GM21825 (cell line): ENCODE data around the gene LTF.

ENCODE experiments used
- ATAC-seq: cut with Tn5 transposase; IDR thresholded peaks from one replicate; pipeline ENCODE4 v1.9.1; 2021; ENCODE audit warnings: mild to moderate bottlenecking, moderate library complexity; ENCODE audit not compliant: unreplicated experiment

The LTF gene

DNA sequence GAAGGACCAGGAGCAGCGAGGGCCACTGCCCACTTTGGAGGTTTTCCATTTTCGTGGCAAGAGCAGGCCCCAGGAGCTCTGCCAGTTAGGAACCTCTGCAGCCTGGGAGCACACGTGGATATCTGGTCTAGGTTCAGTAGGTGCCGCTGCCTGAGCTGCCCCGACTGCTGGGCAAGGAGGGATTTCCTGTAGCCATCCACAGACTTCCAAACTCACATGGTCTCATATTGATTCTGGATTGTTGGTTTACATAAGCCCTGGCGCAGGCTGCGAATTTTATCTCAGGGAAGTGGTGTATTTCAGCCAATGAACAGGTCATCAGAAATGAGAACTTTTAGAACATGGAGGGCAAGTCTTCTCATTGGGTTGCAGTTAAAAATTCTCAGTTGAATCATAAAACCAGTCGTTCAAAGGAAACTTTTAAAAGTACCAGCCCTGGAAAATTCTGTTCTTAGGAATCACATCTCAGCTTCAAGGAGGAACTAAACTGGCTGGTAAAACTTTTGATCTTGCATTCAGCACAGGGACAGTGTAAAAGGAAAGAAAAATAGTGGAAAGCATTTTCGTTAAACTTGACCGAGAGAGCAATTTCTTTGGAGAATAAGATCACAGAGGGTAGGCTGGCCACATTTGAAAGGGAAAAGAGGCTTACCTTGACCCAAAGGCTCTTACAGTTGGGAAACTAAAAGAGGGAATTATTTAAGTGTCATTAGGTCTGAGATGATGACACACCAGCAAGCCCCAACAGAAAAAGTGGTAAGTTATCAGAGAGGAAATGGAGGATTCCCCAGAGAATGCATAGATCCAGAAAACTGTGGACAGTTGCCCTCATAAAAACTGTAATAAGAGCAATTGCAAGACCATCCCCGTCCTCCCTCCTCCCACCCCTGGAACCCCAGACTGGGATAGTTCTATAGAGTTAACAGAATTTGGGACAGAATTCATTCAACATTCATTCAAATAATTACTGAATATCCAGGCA, 26.7 kb upstream of the LTF start:
- ATAC-seq: no peak

DNA sequence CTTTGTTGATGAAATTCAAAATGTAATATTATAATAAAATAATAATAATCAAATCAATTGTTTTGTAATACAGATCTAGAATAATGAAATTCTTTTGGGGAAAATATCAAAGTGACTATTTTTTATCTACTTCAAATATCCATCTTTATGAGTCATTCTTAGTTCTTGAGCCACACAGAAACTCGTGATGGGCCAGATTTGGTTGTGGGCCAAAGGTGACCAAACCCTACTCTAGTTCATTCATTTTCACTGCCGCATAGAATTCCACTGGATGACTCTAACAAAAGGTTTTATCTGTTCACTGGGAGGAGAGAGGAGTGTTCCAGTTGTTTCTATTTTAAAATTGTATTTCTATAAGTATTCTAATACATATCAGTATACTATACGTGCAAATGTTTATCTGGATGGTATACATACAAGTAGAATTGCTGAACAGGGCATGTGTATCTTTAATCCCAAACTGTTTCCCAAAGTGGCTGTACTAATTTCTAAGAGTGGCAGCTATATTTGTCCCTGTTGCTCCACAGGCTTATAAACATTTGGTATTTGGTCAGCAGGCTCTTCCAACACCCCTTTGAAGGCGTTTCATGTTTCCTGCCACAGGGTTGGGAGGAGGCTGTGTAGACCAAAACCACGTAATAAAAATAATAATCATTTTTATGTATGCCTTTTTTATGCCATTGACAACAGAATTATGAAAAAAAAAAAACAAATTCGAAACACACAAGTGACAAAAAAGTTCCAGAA, 25.8 kb upstream of the LTF start:
- ATAC-seq: no peak

DNA sequence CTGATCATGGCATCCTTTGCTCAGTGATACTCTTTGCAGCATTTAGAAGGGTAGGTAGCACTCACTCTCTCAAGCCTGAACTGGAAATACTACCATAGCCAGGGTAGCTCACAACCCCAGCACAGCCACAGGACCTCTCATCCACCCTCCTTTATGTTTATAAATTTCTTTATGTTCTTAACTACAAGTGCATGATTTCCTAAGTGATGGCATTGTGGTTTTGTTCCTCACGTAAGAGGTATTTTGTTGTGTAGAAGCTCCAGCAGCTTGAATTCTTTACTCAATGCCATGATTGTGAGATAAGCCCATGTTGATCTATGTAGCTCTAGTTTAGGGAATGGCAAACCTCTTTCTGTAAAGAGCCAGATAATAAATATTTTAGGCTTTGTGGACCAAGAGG, 25.2 kb upstream of the LTF start:
- ATAC-seq: no peak

DNA sequence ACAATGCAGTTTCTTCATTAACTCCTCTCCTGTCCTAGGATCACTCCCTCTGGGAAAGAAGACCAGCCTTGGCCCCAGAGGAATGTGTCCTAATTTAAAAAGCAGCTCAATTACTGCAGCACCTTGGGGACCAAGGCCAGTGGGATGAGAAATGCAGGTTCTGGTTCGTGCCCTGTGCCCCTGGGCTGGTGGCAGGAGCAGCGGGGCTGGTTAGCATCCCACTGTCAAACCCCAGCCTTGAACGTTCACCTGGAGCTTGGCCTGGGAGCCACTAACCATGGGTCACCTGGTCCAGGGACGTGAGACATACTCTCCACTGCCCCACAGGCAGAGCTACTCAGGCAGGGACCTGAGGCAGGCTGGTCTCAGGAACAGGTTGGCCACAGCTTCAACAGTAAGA, 24.7 kb upstream of the LTF start:
- ATAC-seq: no peak

DNA sequence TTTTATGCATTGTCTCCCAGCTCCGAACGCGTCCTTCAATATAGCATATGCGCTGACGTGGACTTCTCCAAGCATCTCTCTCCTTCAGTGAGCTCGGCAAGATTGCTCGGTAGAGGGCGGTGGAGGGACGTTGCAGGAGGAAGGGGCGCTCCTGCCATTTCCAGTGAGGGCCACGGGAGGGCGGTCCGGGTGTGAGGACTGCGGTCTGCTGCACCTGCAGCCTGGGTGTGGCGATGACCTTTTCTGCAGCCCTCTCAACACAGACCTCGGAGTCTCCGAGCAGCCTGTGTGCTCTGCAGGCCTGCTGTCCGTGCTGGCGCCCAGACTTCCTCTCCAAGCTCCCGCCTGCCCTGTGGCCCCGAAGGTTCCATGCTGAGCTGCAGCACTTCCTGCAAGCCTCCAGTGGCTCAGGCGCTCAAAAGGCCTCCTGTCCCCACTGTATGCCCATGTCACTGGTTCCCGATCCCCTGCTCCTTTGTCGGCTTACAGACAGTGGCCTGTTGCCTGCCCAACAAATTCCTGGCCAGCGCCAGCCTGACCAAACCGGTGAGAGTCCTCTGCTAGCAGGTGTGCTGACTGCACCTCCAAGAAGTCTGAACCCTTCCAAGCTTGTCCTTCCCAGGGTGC, 24.1 kb upstream of the LTF start:
- peak; percentile 91 for ATAC-seq

DNA sequence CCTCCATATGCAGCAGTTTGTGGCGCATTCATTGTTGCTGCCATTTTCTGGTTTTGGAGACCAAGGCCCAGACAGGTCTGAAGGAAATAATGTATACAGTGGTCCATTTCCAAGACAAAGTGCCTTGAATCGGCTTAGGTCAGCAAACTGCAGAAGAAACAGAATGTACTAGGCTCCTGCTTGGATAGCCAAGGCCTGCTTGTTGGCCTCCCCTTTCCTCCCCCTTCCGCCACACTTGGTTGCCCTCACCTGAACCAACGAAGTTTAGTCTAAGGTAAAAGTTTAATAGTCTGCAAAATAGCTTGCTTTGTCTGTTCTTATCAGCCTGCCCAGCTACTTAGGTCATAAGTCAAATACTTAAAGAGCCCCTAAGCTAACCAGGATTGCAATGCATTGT, 21.1 kb upstream of the LTF start:
- no peak for ATAC-seq

DNA sequence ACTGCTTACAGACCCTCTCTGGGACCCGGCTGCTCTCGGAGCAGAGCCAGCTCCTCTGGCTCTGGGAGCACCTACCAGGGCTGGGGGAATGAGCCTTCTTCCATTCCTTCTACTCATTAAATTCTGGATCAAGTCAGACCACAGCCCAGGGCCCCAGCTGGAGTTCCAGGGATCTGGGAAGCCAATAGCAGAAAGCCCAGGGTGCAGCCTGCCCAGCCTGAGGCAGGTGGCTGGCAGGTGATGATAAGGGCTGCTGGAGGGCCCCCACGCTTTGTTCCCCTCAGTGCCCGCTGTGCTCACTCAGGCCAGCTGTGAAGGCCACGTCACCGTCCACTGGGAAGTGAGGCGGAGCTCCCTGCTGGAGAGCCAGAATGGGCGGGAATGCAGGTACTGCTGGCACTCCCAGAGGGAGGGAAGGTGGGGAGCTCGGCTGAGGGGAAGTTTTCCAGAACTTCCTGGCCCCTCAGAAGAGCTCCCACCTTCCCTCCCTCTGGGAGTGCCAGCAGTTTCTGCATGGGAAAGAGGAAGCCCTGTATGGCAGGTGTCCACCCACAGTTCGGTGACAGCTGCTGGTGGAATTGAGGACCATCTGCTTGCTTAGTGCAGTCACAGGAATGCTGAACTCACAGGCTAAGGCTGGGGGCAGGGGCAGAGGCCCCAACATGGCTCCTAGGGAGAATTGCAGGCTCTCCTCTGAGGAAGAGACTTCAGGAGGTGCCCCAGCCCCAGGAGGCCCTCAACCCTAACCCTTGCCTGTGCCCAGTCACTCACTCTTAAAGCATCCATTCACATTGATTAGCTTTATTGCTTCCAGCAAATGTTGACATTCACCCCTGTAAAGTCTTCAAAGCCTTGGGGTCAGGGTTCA, 20.4 kb upstream of the LTF start:
- no peak for ATAC-seq

DNA sequence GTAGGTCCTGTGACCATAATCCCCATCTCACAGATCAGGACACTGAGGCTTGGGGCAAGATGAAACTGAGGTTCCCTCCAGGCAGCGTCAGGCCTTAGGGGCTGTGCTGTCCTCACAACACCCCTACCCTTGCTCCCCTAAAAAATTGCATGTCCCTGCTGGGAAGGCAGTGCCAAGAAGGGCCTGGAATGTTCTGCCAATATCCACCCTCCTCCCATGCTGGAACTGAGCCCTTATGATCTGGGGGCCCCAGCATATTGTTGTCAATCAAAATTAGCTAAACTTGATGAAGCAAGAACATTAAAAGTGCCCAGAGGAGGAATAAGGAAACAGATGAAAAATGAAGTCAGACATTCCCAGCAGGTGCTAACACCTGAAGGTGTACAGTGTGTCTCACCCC, 19.7 kb upstream of the LTF start:
- ATAC-seq: no peak

DNA sequence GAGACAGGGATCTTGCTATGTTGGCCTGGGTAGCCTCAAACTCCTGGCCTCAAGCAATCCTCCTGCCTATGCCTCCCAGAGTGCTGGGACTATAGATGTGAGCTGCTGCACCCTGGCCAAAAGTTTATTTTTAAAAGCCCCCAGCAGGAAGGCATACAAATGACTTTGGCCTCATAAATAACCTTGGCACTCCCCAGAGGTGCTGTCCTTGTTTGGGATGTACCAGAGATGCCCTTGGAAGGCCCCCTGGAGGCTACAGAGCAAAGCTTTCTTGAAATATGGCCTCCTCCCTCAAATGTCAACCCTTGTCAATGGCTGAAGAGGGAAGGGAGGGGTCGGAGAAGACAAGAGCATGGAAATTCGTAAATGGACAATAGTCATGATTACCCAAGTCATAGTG, 19.1 kb upstream of the LTF start:
- no peak for ATAC-seq

DNA sequence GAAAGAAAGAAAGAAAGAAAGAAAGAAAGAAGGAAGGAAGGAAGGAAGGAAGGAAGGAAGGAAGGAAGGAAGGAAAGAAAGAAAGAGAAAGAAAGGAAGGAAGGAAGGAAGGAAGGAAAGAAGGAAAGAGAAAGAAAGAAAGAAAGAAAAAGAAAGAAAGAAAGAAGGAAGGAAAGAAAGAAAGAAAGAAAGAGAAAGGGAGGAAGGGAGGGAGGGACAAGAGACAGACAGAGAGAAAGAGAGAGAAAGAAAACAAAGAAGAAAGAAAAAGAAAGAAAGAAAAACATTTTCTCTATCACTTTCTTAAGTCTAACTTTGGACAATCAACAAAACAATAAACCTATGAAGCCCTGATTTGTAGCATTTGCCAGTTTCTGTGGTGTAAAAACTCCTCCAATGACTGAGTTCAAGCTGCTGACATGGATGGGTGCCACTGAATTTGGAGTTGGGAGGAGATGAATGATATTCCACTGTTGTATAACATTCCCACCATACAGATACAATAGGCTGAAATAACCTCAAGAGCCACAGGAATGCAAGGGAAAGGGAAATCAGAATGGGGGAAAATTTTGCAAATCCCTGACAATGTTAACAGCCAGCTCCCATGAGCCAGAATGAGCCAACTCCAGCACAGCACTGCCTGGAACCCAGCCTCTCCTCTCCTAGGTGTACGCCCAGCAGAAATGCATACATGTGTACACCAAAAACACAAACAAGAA, 18.1 kb upstream of the LTF start:
- ATAC-seq: no peak

DNA sequence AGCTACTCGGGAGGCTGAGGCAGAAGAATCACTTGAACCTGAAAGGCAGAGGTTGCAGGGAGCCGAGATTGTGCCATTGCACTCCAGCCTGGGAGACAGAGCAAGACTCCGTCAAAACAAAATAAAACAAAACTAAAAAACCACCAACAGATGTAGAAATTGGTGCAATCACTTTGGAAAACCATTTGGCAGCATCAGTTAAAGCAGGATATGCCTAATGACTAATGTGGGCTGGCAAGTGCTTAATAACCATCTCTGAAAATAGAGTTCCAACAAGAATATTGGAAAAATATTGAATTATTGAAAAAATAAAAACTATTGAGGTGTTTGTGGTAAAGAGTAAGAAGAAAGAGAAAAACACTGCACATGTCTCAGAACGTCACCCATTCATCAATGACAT, 16.9 kb upstream of the LTF start:
- no peak for ATAC-seq

DNA sequence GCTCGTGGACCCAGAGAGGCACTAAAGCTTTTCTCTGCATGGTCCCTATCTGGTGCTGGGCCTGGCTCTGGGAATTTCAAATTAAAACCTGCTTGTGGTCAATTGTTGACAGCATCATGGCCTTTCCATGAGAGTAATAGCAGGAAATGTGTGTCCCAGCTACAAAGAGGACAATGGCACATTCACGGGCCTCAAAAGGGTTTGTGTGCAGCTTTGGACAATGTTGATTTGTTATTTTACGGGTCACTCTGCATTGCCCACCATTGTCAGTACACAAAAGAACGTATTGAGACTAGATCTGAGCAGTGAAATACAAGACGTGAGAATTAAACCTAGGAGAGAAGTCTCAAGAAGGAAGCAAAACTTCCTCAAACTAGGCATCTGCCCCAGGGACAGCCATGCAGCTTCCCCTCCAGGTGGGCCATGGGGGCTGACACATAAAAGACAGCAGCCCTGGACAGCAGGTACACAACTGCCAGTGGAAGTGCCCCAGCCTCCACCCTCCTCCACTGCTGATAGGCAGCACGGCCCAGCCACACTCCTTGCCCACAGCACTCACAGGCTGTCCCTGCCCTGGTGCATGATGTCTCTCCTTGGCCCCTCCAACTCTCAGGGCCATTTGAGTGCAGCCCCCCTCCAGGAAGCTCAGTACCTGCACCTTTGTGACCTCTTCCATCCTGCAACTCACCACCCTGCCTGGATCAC, 15.9 kb upstream of the LTF start:
- no peak for ATAC-seq

DNA sequence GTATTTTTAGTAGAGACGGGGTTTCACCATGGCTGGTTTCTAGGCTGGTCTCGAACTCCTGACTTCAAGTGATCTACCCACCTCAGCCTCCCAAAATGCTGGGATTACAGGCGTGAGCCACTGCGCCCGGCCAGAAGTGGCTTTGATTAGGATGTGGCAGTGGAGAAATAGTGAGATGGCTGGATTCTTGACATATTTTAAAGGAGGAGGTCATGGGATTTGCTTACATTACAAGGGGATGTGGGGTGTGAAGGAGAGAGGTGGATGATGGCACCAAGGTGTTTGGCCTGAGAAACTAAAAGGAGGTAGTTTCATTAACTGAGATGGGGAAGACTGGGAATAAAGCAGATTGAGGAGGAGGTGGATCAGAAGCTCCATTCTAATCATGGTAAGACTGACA, 15.0 kb upstream of the LTF start:
- no peak for ATAC-seq

DNA sequence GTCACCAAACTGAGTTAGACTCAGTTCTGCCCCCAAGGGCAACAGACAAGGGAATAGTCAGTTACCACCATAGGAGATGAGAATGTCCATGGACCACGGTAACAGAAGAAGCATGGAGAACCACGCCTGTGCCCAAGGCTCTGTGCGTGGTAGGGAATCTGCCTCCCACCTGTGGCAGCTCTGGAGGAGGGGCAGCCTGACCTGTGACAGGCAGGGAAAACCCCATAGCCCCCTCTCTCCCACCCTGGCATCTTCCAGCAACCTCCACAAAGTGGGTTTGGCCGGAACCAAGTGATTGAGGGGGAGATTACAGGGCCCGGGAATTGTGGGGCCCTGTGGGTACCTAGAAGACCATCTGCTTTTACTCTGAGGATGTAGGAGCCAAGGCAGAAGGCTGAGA, 14.3 kb upstream of the LTF start:
- ATAC-seq: no peak

DNA sequence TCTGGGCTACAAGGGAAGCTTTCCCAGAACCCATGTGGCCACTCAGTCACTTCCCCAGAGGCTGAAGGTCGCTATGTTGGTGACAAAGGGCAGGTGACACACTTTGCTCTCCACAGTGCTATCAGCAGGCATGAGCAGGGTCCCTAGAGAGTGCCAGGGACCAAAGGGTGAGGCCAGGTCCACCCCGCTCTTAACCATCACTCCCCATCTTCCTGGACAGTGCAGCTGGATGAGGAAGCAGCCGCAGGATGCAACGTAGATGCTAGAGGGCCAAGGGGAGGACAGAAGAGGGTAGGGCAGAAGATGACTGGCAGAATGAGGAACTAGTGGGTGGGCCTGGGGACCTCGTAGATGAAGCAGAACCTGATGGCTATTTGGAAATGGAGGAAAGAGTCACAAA, 13.6 kb upstream of the LTF start:
- no peak for ATAC-seq

DNA sequence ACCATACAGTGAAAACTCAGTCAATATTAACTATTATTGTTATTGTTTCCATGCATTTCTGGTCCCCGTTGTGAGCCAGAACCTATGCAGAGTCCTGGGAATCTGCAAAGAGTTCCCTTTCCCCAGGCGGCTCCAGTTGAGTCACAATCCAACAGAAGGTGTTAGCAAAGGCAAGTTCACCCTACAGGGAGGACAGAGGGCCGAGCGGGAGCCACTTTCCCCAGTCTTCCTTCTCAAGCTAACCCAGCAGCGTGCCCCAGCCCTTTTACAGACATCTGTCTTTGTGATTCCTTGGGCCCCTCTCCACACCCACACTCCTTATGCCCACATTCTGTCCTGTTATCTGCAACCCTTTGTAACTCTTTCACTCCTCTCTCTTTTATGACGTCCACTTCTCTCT, 13.1 kb upstream of the LTF start:
- no peak for ATAC-seq

DNA sequence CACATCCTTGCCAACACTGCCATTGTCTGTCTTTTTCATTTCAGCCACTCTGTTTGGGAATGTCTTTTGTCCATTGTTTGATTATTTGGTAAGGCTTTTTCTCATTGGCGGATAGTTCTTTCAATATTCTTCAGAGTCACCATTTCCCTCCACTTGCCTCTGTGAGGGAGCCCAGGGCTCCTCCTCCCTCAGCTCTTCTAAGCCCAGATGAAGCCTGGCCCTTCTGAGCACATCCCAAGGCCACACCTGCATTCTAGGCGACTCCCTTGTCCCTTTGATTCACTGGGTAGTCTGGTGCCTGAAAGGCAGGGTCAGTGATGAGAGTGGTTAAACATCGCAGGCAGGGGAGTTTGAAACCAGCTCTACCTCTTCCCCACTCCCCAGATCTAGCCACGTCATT, 12.4 kb upstream of the LTF start:
- no peak for ATAC-seq

DNA sequence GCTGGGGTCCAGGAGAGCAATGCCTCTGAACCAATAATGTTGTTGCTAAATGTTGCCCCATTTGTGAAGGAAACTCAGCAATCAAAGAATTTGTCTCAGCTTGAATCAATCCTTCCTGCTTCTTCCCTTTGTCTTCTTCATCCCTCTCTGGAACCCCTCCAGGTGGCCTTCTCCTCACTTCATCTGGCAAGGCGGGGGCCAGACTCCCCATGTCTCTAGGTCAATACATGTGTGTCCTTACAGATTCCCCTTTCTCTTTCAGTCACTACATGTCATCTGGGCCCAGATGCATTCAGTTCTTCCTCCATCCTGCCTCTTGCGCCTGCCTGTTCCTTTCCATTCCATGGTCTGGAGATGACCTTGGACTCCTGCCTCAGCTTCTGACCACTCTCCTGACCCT, 8.0 kb upstream of the LTF start:
- ATAC-seq: no peak

DNA sequence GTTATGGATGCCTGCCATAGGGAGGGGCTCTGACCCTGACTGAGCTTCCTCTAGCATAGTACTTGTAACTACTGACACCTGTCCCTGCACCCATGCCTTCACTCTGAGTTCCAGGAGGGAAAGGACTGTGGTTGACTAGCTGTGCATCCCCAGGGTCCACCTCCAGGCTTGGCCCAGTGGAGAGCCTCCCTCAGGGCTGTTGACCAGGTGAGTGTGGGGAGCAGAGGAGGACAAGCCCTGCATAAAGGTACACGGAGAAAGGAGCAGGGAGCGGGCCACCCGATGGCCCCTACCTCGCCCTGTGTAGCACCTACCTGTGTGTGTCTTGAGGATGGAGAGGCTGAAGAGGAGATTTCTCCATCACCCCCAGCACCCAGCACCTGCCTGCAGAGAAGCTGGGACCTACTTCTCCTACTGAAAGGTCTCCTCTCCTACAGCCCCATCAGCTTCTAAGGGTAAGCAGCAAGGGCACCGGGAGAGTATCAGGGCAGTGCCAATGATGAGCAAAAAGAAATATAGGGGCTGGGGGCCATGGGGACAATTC, 6.7 kb upstream of the LTF start:
- ATAC-seq: no peak
